DOHH2 (cell line): ENCODE data around the gene MMP8.
"Not testable (repeated sequence)": the region's sequence is repeated elsewhere in the genome, so short reads cannot be mapped to it uniquely, and the experiment has no call there.

Source experiments
- H3F3A ChIP-seq: fragments of 200-600 bp; sonication (generic), shearing (Covaris generic); 2 replicates; pipeline ENCODE4 v1.6.0; 2016; ENCODE audit warnings: antibody characterized with exemption, mild to moderate bottlenecking; ENCODE audit not compliant: control insufficient read depth, insufficient read depth
- H3K27ac ChIP-seq: fragments of 200-600 bp; sonication (generic); 2 replicates; pipeline ENCODE4 v1.5.1; 2014; ENCODE audit warnings: low read depth, mild to moderate bottlenecking, low read length, moderate library complexity
- H3K27me3 ChIP-seq: fragments of 200-600 bp; sonication (generic); 2 replicates; pipeline ENCODE4 v1.6.1; 2014; ENCODE audit warnings: mild to moderate bottlenecking, low read length, mixed read lengths; ENCODE audit not compliant: control insufficient read depth
- H3K36me3 ChIP-seq: fragments of 200-600 bp; sonication (generic); 2 replicates; pipeline ENCODE4 v1.6.1; 2014; ENCODE audit warnings: mild to moderate bottlenecking, low read length, moderate library complexity, mixed read lengths; ENCODE audit not compliant: control insufficient read depth
- H3K4me1 ChIP-seq: fragments of 200-600 bp; sonication (generic); 2 replicates; pipeline ENCODE4 v1.6.1; 2014; ENCODE audit warnings: mild to moderate bottlenecking, low read length, mixed read lengths; ENCODE audit not compliant: control insufficient read depth
- H3K4me2 ChIP-seq: fragments of 200-600 bp; sonication (generic); 2 replicates; pipeline ENCODE4 v1.6.0; 2014; ENCODE audit warnings: mild to moderate bottlenecking, low read length, moderate library complexity
- H3K4me3 ChIP-seq: fragments of 200-600 bp; sonication (generic); 2 replicates; pipeline ENCODE4 v1.5.1; 2014; ENCODE audit warnings: mild to moderate bottlenecking, low read length, mixed read lengths
- H3K79me2 ChIP-seq: fragments of 200-600 bp; sonication (generic); 2 replicates; pipeline ENCODE4 v1.6.1; 2014; ENCODE audit warnings: mild to moderate bottlenecking, low read length, mixed read lengths; ENCODE audit not compliant: control insufficient read depth
- H3K9me2 ChIP-seq: fragments of 200-600 bp; sonication (generic); replicated peaks from 2 replicates; pipeline ENCODE4 v1.6.1; 2014; ENCODE audit warnings: mild to moderate bottlenecking, low read length, mixed read lengths; ENCODE audit not compliant: control insufficient read depth
- H3K9me3 ChIP-seq: fragments of 200-600 bp; sonication (generic); 2 replicates; pipeline ENCODE4 v1.6.1; 2014; ENCODE audit warnings: antibody characterized with exemption, low read length, mixed read lengths; ENCODE audit not compliant: control insufficient read depth, insufficient read depth
- H4K20me1 ChIP-seq: fragments of 200-600 bp; sonication (generic); 2 replicates; pipeline ENCODE4 v1.6.0; 2014; ENCODE audit warnings: low read depth, mild to moderate bottlenecking, antibody characterized with exemption, low read length, moderate library complexity; ENCODE audit not compliant: control insufficient read depth, insufficient read depth
- EZH2phosphoT487 ChIP-seq: fragments of 200-600 bp; sonication (generic); IDR thresholded peaks from 2 replicates; pipeline ENCODE4 v1.6.1; 2017; ENCODE audit warnings: borderline replicate concordance, mild to moderate bottlenecking, antibody characterized with exemption, low read length, moderate library complexity, mixed read lengths
- TF ChIP-seq, protein P1 (sequence below): fragments of 200-600 bp; sonication (generic); IDR thresholded peaks from one replicate; pipeline ENCODE4 v1.5.1; 2014; ENCODE audit warnings: antibody characterized with exemption, mild to moderate bottlenecking, low read depth, low read length; ENCODE audit not compliant: poor library complexity, severe bottlenecking

Gene MMP8

DNA sequence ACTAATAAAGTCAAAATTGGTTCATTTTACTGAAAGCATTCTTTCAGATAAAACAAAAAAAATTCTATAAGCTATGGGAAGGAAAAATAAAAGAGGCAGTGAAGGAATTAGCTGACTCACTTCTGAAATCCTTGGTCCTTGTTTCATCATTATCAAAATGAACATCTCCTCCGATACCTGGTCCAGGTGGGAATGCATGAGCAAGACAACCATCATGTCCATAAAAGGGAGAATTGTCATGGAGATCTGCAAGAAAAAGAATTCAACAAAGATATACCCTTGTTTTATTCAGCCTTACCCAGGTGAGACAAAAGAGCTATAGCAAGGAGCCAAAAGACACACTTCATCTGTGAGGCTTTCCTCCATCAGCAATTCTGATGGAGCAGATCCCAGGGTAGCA, 28.5 kb upstream of the MMP8 start:
- Histone ChIP-seq H3K79me2 (no peaks in the 10 kb centered on the region), H3K27me3 (peaks cover 10% of the 10 kb centered on the region; the same call in 1 of the 2 replicates), H3K4me3 (no peak overlapping the region), H3K4me1 (peaks cover 5% of the 10 kb centered on the region; the same call in 1 of the 2 replicates), H3K9me3 (no peaks in the 10 kb centered on the region), H3K4me2 (no peak overlapping the region), H3K9me2 (no peaks in the 10 kb centered on the region), H4K20me1 (no peaks in the 10 kb centered on the region), H3K36me3 (no peaks in the 10 kb centered on the region), H3K27ac (no peak overlapping the region), H3F3A (no peaks in the 10 kb centered on the region)
- TF ChIP-seq, protein P1, sequence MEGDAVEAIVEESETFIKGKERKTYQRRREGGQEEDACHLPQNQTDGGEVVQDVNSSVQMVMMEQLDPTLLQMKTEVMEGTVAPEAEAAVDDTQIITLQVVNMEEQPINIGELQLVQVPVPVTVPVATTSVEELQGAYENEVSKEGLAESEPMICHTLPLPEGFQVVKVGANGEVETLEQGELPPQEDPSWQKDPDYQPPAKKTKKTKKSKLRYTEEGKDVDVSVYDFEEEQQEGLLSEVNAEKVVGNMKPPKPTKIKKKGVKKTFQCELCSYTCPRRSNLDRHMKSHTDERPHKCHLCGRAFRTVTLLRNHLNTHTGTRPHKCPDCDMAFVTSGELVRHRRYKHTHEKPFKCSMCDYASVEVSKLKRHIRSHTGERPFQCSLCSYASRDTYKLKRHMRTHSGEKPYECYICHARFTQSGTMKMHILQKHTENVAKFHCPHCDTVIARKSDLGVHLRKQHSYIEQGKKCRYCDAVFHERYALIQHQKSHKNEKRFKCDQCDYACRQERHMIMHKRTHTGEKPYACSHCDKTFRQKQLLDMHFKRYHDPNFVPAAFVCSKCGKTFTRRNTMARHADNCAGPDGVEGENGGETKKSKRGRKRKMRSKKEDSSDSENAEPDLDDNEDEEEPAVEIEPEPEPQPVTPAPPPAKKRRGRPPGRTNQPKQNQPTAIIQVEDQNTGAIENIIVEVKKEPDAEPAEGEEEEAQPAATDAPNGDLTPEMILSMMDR, result no peak
- no peak for TF ChIP-seq EZH2phosphoT487

DNA sequence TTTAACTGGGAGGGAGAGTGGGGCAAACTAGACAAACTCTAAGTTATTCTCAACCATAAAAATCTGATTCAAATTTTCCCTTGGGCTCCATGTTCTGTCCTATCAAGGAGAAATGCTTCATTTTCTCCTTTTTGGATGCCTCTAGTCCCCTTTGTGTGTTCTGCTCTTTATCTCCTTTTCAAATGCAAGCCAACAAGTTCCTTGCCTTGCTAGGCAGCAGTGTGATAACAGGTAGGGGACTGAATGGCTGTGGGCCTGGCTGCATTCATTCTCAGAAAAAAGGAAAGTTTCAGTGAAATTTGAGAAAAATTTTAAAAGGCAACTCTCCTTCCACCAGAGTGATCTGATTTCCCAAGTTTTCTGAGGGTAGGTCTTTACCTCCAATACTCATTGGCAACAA, 26.9 kb upstream of the MMP8 start:
- Histone ChIP-seq H3K9me2 (no peaks in the 10 kb centered on the region), H3K4me1 (no peaks in the 10 kb centered on the region), H3F3A (no peaks in the 10 kb centered on the region), H3K9me3 (no peaks in the 10 kb centered on the region), H3K4me2 (no peak overlapping the region), H3K36me3 (no peaks in the 10 kb centered on the region), H3K4me3 (no peak overlapping the region), H4K20me1 (no peaks in the 10 kb centered on the region), H3K27ac (no peak overlapping the region), H3K27me3 (0 out of 2 replicates have a peak, but pooled peaks cover 8% of the 10 kb centered on the region), H3K79me2 (no peaks in the 10 kb centered on the region)
- TF ChIP-seq EZH2phosphoT487, result no peak
- TF ChIP-seq, protein P1, result no peak

DNA sequence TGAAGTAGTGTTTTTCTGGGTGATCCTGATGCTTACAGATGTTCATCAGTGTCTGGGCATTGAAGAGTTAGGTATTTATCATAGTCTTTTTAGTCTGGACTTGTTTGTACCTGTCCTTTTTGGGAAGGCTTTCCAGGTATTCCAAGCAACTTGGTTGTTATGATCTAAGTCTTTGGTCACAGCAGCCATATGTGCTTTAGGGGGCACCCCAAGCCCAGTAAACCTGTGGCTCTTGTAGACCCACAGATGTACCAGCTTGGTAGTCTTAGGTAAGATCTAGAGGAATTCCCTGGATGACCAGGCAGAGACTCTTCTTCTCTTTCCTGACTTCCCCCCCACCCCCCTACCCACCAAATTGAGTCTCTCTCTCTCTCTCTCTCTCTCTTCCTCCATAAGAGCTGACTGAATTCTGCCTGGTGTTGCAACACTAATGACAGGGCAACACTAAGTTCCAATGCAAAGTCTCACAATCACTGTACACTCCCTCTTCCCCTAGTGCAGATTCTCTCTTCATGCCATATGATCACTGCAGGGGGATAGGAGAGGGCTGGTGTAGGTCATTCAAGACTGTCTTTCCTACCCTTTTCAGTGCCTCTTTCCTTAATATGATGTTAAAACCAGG, 24.5 kb upstream of the MMP8 start:
- Histone ChIP-seq H3K36me3 (no peaks in the 10 kb centered on the region), H3K27me3 (0 out of 2 replicates have a peak, but pooled peaks cover 8% of the 10 kb centered on the region), H3F3A (no peaks in the 10 kb centered on the region), H3K4me1 (no peaks in the 10 kb centered on the region), H3K4me2 (no peak overlapping the region), H3K27ac (no peak overlapping the region), H3K79me2 (no peaks in the 10 kb centered on the region), H3K9me2 (no peaks in the 10 kb centered on the region), H4K20me1 (no peaks in the 10 kb centered on the region), H3K9me3 (no peaks in the 10 kb centered on the region), H3K4me3 (no peak overlapping the region)
- TF ChIP-seq, protein P1, result no peak
- TF ChIP-seq EZH2phosphoT487, result no peak

DNA sequence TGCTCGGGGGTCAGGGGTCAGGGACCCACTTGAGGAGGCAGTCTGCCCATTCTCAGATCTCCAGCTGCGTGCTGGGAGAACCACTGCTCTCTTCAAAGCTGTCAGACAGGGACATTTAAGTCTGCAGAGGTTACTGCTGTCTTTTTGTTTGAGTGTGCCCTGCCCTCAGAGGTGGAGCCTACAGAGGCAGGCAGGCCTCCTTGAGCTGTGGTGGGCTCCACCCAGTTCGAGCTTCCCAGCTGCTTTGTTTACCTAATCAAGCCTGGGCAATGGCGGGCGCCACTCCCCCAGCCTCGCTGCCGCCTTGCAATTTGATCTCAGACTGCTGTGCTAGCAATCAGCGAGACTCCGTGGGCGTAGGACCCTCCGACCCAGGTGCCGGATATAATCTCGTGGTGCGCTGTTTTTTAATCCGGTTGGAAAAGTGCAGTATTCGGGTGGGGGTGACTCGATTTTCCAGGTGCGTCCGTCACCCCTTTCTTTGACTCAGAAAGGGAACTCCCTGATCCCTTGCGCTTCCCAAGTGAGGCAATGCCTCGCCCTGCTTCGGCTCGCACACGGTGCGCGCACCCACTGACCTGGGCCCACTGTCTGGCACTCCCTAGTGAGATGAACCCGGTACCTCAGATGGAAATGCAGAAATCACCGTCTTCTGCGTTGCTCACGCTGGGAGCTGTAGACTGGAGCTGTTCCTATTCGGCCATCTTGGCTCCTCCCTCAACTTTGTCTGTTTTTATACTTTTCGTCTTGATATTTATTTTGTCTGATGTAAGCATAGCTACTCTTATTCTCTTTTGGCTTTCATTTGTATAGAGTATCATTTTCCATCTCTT, 22.2 kb upstream of the MMP8 start:
- not testable (repeated sequence) for H3K36me3 ChIP-seq, H3K4me3 ChIP-seq, H3K4me2 ChIP-seq

More for the DNA sequence above, 22.2 kb upstream of the MMP8 start:
- H3K9me2 ChIP-seq, H4K20me1 ChIP-seq, H3K79me2 ChIP-seq, H3K27me3 ChIP-seq, H3K9me3 ChIP-seq, H3F3A ChIP-seq, H3K27ac ChIP-seq, H3K4me1 ChIP-seq: not testable (repeated sequence)
